Activated T-cell treated with anti-CD3 and anti-CD28 coated beads for 24 hours (primary cell): ENCODE measurements around the gene MYO7A.
"Not testable (repeated sequence)": the region's sequence is repeated elsewhere in the genome, so short reads cannot be mapped to it uniquely, and the experiment has no call there.

Experiments used
- DNase-seq: peaks from one replicate; pipeline ENCODE4 v3.0.0-alpha.2; 2020; ENCODE audit warnings: low read depth

The MYO7A gene

DNA sequence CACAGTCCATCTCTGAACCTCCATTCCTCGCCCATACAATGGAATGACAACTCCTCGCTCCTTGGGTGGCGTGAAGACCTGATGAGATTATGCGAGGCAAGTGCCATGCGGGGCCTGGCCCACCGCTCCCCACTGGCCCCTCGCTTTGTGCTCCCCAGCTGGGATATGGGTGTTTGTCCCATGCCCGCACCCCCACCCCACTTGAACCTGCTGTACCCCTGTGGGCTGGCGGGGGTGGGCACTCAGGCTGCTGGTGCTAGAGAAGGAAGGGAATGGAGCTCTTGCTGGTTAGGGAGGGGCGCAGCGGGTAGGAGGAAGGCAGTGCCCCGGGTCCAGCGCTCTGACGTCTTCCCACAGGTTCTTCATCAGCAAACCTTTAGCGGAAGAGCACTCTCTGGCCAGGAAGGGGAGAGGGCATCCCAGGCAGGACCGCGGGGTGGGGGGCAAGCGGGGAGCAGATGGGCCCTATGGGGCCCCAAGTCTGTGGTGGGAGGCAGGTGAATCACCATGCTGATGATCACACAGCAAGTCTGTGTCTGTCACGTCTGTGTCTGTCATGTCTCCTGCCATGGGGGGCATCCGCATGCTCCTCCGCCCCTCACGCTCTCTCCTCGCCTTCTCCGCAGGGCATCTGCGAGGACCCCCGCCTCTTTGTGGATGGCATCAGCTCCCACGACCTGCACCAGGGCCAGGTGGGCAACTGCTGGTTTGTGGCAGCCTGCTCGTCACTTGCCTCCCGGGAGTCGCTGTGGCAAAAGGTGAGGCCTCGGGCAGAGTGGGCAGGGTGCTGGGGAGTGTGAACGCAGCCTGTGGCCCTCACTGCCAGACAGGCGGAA is 34.8 kb upstream of the MYO7A start:
- DNase-seq: no peak

DNA sequence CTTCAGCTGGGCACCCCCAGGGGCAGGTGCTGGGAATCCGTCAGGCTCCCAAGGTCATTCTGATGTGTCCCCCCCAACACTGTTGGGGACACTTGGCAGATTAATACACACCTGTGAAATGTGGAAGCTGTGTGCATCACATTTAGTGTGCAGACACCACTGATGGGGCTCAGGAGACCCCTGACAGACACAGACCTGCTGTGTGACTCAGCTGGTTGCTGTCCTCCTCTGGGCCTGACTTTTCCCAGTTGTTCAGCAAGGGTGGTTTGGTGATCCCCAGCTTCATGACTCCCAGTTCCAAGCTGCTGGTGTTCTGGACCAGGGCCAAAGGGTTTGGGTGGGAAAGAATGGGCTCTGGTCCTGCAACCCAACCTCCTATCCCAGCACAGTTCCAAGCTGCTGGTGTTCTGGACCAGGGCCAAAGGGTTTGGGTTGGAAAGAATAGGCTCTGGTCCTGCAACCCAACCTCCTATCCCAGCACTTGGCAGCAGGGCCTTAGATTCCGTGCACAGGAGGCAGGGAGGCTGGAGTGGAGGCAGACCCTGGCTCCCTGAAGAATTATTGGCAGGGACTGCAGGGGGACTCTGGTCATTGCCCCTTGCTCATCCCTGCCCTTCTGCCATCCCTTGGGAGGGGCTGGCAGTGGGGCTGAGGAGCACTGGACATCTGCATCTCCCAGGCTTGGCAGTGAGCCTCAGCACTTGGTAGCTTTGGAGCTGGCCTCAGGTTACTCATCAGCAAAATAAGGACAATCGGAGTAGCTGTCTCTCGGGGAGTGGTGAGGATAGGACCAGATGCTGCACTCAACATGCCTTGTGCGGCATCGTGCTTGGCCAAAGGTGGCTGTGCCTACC is 33.8 kb upstream of the MYO7A start:
- no peak for DNase-seq

DNA sequence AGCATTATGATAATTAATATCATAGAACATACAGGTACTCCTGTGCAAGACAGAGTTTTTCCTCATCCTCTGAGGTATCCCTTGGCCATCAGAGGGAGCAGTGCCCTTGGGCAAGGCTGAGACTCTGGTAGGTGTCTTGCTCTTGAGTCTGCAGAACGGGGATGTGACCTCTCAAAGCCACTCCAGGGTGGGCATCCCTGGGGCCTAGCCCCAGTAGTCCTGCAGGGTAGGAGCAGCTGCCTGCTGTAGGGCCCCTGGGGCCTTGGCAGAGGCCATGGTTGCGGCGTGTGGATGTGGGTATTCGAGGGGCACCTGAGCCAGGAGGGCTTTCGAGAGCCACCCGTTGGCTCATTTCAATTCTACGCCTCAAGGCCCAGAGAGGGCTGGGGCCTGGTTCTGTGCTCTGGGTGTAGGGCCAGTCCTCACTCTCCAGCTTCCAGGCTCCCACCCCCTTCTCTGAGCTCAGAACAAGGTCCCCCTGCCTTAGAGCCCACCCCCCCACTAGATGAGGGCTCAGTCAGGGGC is 33.1 kb upstream of the MYO7A start:
- no peak for DNase-seq

DNA sequence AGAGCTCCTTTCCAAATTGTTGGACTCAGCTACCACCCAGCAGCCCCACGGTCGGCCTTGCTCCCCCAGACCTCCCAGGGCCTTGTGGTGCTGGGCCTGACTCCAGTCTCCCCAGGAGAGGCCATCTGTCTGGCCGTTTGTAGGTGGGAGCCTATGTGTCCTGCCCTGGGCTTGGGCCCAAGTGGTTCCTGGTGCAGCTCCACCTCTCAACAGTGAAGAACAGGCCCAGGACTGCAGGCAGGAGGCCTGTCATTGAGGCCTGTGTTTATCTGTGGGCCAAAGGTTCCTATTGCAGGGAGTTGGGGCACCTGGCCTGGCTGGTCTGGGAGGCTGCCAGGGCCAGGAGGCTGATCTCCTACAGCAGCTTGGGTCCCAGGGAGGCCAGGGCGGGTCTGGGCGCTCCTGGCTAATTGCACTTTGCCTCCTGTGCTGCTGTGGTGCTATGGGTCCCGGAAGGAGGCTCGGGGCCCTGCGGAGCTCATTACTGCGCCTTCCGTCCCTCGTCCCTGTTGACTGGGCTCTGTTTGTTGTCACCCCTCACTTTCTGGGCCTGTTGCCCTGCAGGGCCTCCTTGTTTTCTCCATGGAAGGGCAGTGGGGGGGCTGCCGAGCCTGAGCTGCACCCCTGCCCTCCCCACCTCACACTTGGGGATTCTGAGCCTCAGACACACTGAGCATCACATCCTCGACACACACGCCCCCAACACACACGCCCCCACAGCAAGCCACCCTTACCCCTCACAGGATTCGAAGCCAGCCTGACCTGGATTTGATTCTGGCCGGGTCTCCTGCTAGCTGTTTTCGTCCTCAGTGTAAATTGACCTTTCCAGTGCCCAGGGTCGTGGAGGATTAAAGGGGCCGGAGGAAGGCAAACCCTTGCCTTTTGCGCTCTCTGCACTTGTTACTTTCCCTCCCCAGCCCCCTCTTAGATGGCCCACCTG is 32.2 kb upstream of the MYO7A start:
- DNase-seq: no peak

DNA sequence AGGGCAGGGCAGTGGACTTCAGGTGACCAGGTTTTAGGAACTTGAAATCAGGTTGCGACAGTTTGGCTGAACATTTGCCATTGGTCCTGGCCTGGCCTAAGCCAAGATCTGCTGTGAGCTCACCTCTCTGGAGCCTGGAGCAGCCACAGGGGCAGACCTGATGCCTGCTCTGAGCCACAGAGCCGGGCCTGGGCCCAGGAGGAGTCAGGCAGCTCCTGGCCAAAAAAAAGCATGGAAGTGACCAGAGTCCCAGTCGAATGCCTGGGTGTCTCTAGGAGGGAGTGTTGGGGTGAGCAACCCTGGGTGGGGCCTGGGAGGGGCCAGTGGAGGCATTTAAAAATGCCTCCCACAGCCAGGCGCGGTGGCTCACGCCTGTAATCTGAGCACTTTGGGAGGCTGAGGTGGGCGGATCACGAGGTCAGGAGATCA is 31.4 kb upstream of the MYO7A start:
- DNase-seq: no peak

DNA sequence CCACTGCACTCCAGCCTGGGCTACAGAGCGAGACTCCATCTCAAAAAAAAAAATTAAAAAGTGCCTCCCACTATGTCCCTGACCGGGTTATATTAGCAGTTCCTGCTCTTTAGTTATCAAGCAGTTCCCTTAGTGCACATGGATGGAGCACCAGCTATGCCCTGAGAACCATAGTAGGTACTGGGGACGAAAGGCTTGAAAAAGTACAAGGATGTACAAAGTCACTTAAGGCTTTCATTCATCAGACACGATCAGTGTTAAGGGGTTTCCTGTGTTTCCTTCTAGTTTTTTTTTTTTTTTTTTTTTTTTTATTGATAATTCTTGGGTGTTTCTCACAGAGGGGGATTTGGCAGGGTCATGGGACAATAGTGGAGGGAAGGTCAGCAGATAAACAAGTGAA is 30.9 kb upstream of the MYO7A start:
- not testable (repeated sequence) for DNase-seq

DNA sequence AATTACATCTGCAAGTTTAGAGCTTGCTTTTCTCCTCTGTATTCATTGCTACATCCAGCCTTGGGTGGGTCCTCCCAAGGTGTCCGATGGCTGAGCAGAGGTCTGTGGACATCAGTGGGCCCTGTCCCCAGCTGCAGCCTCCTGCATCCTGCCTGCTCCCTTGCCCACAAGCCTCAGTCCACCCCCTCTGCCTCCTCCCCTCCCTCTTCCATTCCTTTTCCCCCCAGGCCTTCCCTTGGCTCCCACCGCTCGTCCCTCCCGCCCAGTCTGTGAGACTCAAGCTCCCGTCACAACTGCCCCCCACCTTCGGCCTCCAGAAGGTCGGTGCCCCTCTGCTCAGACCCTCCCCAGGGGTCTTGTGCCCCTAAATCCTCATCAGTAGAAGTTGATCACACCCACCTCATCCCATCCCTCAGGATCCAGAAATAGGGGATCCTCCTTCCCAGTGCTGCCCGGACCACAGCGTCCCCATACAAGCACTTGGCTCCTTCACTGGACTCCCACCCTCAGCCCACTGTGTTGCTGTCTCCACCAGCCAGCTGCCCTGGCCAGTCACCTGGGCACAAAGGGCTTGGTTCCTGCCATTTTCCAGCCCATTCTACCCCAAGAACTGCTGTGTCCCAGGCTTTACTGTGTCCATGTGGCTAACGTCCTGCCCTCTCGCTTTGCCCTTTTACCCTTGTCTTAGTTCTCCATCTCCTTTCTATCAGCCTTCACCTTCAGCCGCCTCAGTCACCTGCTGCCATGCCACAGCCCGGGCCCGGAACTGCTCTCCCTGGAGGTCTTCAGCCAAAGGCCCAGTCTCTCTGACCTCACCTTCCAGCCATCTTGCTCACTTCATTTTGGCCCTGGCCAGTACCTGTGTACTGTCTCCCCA is 27.6 kb upstream of the MYO7A start:
- DNase-seq: no peak

DNA sequence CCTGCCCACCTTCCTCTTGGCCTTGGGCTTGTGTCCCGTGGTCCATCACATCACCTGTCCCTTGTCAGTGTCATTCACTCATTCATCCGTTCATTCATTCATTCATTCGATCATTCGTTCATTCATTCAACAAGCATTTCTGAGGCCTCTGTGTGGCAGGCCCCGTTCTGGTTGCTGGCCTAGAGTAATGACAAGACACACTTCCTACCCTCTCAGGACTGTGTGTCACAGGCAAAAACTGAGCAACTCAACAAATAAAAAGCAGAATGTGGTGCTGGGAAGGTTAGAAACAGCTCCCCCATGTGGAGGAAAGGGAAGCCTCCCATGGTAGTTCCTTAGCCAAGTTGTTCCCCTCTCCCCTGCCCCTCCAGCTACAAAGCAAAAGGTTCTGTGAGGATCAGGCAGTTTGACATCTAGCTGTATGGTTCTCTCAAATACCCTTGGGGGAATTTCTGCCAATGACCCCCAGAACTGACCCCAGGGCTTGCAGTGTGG is 27.0 kb upstream of the MYO7A start:
- DNase-seq: no peak

DNA sequence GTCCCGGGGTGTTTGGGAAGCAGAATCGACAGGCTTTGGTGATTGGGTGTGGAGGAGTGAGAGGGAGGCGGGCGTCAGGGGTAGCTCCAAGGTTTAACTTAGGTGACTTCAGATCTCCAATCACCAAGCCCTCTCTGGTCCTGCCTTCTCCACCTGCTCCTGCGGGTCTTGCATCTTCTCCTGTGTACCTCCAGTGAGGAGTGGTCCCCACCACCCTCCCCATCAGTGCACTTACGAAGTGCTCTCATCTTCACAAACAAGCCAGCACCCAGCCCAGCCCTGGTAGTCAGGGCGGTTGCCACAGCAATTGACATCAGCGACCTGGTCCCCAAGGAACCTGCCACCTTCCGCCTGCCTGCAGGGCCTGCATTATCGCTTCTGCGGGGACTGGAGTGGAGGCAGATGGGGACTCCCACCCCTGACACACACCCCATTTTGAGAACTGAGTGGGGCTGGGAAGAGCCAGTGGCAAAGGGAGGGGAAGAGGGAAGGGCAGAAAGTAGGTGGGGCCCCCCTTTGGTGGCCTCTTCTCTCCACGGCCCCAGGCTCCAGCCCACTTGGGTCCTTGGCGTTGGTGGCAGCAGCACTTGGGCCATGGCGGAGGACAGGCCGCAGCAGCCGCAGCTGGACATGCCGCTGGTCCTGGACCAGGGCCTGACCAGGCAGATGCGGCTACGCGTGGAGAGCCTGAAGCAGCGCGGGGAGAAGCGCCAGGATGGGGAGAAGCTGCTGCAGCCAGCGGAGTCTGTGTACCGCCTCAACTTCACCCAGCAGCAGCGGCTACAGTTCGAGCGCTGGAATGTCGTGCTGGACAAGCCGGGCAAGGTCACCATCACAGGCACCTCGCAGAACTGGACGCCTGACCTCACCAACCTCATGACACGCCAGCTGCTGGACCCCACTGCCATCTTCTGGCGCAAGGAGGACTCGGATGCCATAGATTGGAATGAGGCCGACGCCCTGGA is 25.5 kb upstream of the MYO7A start, which contains the start of gene OMP:
Gene OMP (plus strand): TSS at position 595 of the 965 bp plus-strand sequence. CDS start 0 bp downstream, at position 595.
- no peak for DNase-seq

DNA sequence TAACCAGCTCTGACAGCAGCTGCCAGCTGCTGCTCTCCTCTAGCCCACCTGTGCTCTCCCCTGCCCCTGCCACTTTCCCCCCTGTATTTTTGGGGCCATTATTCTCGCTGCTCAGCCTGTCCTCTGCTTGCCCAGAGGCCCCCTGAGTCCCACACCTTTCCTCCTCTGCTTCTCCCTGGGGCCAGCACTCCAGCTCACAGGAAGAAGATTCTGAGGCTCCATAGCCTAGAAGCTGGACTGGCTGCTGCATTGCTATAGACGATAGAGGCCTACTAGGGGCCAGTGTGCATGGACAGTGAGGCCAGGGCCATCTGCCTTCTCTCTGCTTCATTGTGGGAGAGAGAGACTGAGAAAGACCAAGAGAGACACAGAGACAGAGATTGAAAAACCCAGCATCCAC is 24.7 kb upstream of the MYO7A start:
- DNase-seq: no peak

DNA sequence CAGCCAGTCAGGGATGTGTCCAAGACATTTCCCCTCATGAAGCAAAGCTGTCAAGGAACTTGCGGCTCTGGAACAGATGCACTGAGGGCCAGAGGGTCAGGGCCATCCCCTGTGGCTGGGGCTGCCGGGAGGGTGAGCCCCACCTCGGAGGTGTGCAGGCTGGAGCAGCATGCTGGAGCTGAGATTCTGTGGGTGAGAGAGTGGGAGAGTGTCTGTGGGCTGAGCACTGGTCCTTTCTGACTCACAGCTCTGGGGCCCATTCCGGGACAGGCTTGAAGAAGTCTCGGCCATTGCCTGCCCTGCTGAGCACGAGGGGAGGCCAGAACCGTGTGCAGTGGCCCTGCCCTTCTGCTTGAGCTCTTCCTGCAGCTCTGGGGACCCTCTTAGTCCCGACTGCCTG is 23.3 kb upstream of the MYO7A start:
- DNase-seq: no peak

DNA sequence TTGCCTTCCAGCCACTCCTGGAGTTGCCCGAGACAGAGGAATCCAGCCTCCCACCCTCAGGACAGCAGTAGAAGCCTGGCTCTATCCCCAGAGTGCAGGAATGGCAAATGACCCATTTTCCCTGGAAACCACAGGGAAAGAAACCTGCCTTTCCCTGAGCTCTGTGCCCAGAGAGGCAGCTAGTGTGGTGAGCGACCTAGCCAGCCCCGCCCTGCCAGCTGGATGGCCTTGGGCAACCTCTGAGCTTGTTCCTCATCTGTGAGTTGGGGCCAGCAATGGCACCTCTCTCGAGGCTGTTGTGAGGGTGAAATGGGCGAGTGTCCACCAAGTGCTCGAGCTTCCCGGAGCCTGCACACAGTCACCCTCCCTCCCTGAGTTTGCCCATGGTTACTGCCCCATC is 21.7 kb upstream of the MYO7A start:
- DNase-seq: no peak

DNA sequence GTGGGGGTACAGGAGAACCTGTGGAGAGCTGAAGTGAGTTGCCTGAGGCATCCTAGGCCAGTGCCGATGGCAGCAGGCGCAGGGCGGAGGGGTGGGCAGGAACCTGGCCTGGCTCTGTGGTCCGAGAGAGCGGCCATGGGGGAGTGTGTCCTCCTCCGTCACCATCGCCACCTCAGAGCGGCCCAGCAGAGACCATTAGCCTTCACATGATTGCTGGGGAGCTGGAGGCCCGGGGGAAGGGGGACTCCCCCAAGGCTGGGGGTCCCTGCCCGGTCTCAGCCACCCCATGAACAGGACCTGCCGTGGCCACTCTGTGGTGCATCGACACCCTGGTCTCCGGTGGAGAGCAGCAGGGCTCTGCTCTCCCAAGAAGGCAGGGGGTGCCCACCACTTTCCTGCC is 21.3 kb upstream of the MYO7A start:
- DNase-seq: no peak

DNA sequence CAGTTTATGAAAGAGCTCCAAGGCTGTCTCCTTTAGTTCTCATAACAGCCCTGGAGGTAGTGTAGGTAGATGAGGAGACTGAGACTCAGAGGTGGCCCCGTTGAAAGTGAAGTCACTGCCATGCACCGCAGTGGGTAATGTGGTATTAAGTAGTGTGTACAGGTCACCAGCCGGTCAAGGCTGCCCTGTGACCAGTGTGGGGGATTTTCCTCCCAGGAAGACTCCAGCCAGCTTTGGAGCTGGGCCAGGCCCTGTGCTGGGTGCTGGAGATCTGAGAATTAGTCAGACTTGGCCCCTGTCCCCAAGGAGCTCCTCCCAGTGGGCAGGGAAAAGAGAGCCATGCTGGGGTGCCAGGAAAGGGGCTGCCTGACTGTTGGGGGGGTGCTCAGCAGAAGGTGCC is 20.1 kb upstream of the MYO7A start:
- no peak for DNase-seq

DNA sequence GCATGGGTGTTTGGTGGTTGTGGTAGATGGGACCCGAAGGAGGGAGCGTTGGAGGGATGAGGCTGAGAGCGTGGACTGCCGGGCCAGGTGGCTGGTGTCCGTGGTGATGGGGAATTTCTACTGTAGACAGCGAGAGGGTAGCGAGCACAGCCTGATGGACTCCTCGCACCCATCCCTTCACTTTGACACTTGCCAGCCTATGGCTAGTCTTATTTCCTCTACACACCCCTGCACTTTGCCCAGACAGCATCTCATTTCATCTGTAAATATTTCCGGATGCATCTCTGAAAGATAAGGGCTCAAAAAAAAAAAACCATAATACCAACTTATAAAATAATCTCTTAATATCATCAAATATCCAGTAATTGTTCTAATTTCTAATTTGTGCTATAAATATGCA is 19.6 kb upstream of the MYO7A start:
- no peak for DNase-seq

DNA sequence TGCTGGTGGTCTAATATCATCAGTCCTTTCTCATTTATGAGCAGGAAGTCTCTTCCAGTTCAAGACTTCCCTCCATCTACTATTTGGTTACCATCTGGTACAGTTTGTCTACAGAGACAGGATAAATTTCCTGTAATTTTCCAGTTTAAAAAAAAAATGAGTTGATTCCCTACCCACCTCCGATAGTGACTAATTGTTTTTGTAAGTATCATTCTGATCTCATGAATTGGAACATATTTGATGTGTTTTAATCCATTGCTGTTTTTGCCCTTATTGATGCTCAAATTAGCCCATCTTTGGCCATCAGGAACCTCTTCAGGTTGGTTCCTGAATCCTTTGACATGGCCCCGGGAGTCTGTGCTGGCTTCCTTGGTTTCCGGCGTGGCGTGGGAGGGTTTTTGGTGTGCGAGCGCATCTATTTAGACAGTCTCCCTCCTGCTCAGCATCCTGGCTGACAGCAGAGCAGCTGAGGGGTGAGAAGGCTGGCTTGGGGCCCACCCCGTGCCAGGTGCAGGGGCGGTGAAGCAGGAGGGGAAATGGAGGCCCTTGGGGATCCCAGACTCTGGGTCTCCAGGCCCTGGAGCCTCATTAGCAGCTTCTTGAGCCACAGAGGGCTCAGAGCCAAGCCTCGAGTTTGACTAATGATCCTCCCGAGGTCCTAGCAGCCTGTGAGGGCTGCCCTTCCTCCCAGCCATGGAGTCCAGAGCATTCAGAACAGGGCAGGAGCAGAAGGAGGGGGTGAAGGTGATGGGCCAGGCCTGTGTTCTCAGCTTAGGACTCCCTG is 18.6 kb upstream of the MYO7A start:
- DNase-seq: no peak

DNA sequence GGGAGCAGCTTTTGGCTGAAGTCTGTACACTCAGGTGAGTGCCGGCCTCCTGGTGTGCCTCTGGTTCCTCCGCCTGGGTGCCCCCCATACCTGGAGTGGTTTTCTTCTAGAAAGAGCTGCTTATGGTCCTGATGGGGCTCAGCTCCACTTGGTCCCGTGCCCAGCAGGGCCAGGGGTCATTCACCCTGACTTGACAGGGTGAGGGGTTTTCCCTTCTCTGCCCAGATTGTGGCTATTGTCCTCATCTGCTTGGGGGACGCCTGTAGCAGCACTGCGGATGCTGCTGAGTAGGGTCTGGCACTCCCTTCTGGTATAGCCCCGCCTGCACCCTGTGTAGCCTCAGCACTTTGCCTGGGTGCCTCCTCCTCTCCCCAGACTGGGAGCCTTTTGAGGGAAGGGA is 17.2 kb upstream of the MYO7A start:
- DNase-seq: no peak

DNA sequence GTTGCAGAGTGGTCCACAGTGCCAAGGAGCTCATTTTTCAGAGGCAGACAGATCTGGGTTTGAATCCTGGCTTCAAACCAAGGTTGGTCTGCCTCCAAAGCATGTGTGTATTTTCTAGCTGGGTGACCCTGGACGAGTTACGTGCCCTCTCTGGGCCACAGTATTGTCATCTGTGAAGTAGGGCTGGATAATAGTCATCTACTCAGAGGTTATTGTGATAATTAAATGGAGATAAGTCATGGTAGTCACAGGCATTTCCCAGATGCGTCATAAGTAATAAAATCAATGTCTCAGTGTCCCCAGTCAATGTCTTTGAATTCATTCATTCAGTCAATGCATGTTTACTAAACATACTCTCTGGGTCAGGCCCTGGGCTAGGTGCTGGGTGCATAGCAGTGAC is 16.8 kb upstream of the MYO7A start:
- DNase-seq: no peak

DNA sequence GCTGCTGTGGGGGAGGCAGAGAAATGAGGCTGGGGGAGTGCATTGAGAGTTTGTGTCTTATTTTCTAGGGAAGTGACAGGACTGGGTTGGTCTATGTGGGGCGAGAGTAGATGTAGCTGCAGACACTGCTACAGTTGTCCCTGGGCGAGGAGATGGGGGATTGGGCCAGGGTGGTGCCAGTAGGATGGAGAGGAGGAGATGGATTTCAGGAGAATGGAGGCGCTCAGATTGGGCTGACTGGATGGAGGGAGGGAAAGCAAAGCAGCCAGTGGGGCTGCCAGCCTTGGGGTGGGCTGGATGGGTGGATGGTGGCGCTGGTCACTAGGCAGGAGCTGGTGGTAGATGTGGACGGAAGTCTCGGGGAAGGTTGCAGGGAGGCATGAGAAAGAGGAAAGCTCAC is 16.1 kb upstream of the MYO7A start:
- DNase-seq: no peak
